COR-L47 (cell line): ENCODE results near the gene CCDC152.

Experiments used
- DNase-seq: peaks from one replicate; lab custom pipeline; 2025; lab: John Stamatoyannopoulos, UW

The CCDC152 gene

GRCh38 chr5:42781584-42781983 lies 25.0 kb downstream of the CCDC152 start:
- no peak for DNase-seq

DNA sequence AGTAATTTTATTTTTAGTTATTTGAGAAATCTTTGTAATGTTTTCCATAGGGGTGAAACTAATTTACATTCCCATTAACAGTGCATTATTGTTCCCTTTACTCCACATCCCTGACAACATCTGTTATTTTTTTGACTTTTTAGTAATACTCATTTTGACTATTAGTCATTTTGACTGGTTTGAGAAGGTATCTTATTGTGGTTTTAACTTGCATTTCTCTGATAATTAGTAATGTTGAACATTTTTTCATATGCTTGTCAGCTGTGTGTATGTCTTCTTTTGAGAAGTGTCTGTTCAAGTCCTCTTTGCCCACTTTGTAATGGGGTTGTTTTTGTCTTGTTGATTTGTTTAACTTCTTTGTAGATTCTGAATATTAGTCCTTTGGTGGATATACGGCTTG lies 27.5 kb downstream of the CCDC152 start:
- no peak for DNase-seq

DNA sequence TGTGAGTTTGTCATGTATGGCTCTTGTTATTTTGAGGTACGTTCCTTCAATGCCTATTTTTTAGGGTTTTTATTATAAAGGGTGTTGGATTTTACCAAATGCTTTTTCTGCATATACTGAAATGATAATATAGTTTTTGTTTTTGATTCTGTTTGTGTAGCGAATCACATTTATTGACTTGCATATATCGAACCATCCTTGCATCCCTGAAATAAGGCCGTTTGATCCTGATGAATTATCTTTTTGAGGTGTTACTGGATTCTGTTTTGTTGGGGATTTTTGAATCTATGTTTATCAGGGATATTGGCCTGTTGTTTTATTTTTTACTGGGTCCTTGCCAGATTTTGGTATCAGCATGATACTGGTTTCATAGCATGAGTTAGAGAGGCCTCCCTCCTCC lies 29.1 kb downstream of the CCDC152 start:
- DNase-seq, result no peak

DNA sequence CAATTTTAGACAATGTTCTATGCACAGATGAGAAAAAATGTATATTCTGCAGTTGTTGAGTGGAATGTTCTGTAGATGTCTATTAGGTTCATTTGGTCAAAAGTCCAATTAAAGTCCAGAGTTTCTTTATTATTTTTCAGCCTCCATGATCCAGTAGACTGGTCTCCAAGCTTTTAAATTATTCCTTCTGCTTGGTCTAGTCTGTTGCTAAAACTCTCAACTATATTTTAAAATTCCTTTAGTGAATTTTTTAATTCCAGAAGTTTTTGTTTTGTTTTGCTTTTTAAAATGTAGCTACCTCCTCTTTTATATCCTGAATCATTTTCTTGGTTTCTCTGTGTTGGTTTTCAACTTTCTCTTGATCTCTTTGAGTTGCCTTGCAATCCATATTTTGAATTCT lies 30.5 kb downstream of the CCDC152 start:
- no peak for DNase-seq

DNA sequence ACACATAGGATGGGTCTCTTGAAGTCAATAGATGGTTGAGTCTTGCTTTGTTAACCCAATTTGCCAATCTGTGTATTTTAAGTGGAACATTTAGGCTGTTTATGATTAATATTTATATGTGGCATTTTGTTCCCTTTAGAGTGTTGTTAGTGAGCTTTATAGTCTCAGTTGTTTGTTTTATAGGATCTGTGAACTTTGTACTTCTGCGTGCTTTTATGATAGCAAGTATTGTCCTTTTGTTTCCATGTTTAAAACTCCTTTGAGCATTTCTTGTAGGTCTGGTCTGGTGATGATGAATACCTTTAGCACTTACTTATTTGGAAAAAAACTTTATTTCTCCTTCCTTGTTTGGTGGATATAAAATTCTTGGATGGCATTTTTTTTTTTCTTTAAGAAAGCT lies 31.2 kb downstream of the CCDC152 start:
- DNase-seq, result no peak

- peak; percentile 57 for DNase-seq
Observed at GRCh38 chr5:42791151-42791550, 34.5 kb downstream of the CCDC152 start.

DNA sequence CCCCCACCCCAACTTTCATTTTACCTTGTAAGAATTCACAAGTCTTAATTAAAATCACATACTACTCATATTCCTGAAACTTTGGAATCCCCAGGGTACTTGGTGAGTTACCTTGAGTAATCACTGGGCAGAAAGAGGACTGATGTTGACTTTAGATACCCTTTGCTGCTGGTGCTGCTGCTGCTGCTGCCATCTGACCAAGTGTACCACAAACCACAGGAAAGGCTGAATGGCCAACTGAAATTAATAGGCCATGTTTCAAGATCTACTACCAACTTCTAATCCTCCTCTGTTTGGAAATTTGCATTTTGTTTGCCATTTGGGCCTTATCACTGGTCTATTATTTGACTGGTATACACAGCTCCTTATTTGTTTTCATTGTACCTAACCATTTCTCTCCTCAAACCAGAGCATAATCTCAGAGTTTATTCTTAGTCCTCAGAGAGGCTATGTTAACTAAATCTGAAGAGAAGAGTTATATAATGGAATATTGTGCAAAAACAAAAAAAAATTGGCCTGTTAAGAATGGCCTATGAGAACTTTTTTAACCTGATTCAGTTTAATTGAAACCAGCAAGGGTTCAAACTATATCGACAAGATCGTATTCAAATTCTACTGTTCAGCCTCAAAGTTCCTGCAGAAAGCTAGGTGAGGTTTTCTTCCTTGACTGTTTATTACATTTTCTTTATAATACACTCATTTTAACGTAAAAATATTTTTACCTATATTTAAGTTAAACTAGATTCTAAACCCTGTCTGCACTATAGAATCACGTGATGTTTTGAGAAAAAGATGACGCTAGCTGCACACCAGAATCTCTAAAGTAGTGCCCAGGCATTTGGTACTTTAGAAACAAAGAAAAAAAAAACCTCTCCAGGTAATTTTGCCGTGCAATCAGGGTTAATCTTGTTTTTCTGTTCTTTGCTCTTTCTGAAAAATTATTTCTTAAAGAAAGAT lies 41.9 kb downstream of the CCDC152 start:
- DNase-seq, result no peak

GRCh38 chr5:42799241-42799608 lies 42.6 kb downstream of the CCDC152 start:
- no peak for DNase-seq

DNA sequence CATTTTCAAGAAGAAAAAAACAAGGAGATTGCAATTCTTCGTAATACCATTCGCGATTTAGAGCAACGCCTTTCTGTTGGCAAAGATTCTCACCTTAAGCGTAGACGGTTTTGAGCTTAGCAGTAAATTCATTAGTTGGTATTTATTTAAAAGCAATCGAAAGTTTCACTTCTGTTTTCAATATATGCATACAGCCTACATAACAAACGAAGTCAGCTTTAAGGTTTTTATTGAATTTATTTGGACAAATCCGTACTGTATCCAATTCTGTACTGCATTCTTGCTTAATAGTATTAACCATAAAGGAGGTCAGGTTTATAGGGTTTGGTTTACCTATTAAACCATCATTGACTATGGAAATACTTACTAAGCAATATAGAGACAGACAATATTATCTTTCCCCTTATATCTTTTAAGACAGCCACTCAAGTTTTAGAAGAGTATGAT lies 43.1 kb downstream of the CCDC152 start:
- no peak for DNase-seq

GRCh38 chr5:42800748-42801330 lies 44.2 kb downstream of the CCDC152 start:
- DNase-seq, result no peak

- no peak for DNase-seq
Observed at GRCh38 chr5:42801516-42802166, 45.0 kb downstream of the CCDC152 start.

- DNase-seq, result no peak
Observed at GRCh38 chr5:42804717-42805339, 48.2 kb downstream of the CCDC152 start.

GRCh38 chr5:42806004-42806700 lies 49.5 kb downstream of the CCDC152 start:
- DNase-seq, result no peak

GRCh38 chr5:42806701-42807262 lies 50.2 kb downstream of the CCDC152 start:
- no peak for DNase-seq

GRCh38 chr5:42807722-42808447 lies 51.3 kb downstream of the CCDC152 start:
- no peak for DNase-seq

GRCh38 chr5:42808888-42809611 lies 52.4 kb downstream of the CCDC152 start:
- no peak for DNase-seq

- DNase-seq, result no peak
Observed at GRCh38 chr5:42810834-42811590, 54.4 kb downstream of the CCDC152 start.

GRCh38 chr5:42811591-42812446 lies 55.2 kb downstream of the CCDC152 start, which contains the start of gene SELENOP:
Gene SELENOP (minus strand): TSS chr5:42811892. CDS start chr5:42808353, 3,539 bp downstream.
- peak; percentile 3 for DNase-seq
